CD4-positive, alpha-beta T cell treated with Interleukin-4 for 1 hour (primary cell): Measurements from ENCODE around the gene STAT3.
"Not testable (repeated sequence)": the region's sequence is repeated elsewhere in the genome, so short reads cannot be mapped to it uniquely, and the experiment has no call there.

Source experiments
- DNase-seq, 2 donors: peaks; one replicate each; pipeline ENCODE4 v3.0.0-alpha.2; 2020 to 2022

STAT3 gene

DNA sequence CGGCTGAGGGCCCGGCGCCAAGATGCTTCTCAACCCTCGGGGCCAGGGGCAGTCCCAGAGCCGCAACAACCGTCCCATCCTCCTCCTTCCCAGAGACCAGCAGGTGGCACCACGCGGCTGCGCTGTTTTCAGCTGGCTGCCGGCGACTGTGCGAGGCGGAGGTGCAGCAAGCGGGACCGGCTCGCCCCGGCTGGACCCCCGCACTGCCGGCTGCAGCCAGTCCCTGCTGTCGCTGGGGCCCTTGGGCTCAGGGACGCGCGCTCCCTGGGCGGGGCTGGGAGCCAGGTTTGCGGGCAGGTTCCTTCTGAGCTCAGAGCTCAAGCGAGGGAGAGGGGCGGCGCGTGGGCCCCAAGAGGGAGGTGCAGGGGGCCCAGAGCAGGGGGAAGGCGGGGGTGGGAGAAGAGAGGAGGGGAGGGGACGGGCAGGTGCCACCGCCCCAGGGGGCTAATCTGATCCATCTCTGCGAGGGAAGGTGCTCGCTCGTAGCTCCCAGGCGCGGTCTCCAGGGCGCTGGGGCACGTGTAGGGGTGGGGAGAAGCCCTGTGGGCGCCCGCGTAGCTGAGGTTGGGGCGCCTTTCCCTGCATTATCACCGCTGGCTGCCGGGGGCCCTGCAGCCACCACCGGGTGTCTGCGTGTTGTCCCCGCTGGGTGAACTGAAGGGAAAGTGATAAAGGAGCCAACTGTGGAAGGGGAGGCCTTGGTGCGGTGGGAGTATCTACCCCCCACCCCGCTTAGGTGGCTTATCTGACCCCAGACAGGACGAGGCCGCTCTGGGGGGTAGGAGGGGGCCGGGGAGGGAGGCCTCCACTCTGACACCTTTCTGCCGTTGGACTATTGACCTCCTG is 75.7 kb downstream of the STAT3 start:
- peak; percentile 77 to 78 for DNase-seq

DNA sequence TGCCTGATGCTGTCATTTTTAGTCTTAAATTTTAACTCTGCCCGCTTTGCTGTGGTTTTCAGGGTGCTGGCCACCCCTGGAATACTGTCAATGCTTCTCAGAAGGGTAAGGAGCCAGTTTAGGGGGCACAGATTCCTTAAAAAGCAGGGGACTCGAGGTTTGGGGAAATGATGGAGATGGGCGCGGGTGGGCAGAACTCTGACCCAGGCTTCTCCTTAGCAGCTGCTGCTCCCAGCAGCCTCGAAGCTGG is 76.3 kb downstream of the STAT3 start:
- no peak for DNase-seq

GRCh38 chr17:42311240-42312034 is 76.8 kb downstream of the STAT3 start:
- peak in 1 of 2 donors; percentile 46 for DNase-seq

DNA sequence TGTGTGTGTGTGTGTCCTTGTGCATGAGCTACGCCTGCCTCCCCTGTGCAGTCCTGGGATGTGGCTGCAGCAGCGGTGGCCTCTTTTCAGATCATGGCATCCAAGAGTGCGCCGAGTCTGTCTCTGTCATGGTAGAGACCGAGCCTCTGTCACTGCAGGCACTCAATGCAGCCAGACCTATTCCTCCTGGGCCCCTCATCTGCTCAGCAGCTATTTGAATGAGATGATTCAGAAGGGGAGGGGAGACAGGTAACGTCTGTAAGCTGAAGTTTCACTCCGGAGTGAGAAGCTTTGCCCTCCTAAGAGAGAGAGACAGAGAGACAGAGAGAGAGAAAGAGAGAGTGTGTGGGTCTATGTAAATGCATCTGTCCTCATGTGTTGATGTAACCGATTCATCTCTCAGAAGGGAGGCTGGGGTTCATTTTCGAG is 77.4 kb downstream of the STAT3 start:
- no peak for DNase-seq

- DNase-seq, result no peak
These were observed 78.1 kb downstream of the STAT3 start for GRCh38 chr17:42309986-42310786.

DNA sequence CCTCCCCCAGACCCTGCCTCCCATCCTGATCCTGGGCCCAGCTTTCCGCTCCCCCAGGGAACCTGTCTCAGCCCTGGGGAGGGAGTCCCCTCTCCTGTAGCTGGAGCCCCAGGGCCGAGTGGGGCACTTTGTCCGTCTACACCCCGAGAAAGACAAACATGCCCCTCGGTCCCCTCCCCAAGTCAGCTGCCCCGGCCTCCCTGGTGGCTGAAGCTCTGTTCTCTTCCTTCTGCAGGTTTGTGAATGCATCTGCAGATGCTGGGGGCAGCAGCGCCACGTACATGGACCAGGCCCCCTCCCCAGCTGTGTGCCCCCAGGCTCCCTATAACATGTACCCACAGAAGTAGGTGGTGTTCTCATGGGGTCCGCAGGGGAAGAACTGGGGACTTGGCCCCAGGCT is 79.1 kb downstream of the STAT3 start:
- no peak for DNase-seq

DNA sequence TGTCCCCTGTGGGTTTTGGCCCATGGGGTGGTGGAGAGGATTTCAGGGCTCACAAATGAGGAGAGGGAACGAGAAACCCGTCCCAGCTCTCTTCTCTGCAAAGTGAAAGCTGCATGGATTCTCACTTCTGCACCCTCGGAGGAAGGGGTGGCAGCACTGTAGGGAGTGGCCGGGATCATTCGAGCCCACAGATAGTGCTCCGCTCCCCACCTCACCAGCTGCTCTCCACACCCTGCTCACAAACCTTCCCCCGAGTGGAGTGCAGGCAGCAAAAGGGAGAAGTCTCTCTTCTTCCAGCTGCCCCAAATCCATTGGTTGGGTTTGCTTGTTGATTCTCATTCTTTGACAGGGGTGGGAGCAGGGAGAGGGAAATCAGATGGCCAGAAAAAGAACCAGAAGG is 79.8 kb downstream of the STAT3 start:
- DNase-seq, result no peak

- no peak for DNase-seq
These were observed 80.8 kb downstream of the STAT3 start for GRCh38 chr17:42307362-42307927.

DNA sequence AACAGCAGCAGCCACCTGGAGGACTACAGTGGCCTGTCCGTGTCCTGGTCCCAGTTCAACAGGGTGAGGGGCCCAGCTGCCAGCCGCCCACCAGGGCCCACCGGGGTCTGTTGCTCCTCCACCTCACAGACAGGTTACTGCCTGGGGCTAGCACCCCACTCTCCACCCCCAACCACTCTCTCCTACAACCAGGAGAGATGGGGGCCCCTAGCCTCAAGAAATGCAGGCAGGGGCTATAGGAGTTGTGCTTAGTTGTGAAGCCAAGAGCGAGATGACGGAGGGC is 81.9 kb downstream of the STAT3 start:
- no peak for DNase-seq

DNA sequence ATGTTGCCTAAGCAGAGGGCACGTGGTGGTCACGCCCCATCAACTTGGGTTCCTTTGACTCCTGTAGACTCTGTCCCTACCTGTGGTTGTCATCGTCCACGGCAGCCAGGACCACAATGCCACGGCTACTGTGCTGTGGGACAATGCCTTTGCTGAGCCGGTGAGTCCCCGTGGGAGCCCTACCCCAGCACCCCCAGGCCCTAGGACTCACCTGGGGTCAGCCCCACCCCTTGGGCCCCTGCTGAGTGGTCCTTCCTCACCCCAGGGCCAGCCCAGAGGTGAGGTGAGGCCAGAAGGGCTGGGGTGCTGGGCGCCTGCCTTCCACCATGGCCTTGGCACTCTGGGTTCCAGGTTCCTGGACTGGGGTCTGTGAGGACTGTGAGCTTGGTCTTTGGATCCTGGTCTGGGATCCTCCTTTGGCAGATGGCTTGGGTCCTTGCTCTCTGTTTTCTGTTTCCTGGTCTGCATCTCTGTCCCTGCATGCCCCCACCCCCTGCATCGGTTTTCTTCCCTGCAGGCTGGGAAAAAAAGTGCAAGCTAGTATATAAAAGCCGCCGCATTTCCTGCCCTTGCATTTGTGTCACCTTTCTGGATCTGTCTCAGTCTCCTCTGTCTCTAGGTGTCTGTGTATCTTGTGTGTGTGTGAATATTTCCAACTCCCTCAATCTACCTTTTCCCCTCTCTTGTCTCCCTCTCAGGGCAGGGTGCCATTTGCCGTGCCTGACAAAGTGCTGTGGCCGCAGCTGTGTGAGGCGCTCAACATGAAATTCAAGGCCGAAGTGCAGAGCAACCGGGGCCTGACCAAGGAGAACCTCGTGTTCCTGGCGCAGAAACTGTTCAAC is 82.5 kb downstream of the STAT3 start:
- DNase-seq, result no peak

DNA sequence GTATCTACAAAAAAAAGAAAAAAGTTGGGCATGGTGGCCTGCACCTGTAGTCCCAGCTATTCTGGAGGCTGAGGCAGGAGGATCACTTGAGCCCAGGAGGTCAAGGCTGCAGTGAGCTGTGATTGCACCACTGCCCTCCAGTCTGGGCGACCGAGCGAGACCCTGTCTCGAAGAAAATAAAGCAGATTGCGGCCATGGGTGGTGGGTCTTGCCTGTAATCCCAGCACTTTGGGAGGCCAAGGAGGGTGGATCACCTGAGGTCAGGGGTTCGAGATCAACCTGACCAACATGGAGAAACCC is 83.3 kb downstream of the STAT3 start:
- not testable (repeated sequence) for DNase-seq

DNA sequence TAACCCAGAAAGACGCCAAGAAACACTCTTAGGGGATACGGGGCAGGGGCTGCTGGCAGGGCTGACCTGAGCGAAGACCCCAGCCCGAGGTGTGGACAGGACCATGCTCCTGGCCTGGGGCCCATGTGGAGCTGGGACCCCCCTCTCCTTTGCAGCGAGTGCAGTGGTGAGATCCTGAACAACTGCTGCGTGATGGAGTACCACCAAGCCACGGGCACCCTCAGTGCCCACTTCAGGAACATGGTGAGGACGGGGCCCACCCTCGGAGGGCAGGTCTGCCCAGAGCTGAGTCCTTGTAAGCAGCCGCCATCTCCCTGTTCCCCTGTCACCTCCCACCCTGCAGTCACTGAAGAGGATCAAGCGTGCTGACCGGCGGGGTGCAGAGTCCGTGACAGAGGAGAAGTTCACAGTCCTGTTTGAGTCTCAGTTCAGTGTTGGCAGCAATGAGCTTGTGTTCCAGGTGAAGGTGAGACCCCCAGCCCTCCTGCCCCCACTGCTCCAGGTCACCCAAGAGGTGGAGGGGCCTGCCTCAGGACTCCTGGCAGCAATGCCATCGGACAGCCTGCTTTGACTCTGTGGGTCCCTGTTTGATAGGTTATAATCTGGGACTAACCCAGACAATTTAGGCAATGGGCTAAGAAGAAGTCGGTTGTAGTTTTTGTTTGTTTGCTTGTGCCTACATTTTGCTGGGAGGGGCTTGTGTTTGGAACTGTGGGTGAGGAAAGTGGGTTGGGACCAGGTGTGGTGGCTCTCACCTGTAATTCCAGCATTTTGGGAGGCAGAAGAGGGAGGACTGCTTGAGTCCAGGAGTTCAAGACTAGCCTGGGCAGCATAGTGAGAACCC is 83.8 kb downstream of the STAT3 start:
- DNase-seq, result no peak

DNA sequence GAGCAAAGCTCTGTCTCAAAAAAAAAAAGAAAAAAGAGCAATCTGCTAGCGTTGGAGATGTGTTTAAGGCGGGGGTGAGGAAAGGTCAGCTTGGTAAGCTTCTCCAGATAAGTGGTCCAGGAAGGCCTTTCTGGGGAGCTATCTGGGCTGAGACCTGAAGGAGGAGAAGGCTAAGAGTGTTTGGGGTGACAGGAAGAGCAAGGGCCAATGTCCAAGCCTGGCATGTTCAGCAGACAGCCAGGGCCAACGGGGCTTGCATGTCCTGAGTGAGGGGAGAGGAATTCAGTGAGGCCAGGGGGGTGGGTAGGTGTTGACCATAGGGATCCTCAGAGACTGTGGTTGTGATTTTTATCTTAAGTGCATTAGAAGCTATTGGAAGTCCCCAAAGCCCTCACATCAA is 84.5 kb downstream of the STAT3 start:
- DNase-seq, result no peak

GRCh38 chr17:42301022-42301421 is 87.2 kb downstream of the STAT3 start:
- DNase-seq, result no peak

GRCh38 chr17:42299913-42300312 is 88.3 kb downstream of the STAT3 start:
- DNase-seq, result not testable (repeated sequence)

- not testable (repeated sequence) for DNase-seq
These were observed 88.9 kb downstream of the STAT3 start for GRCh38 chr17:42299361-42299760.

GRCh38 chr17:42297775-42298174 is 90.5 kb downstream of the STAT3 start:
- DNase-seq, result not testable (repeated sequence)

GRCh38 chr17:42296012-42296411 is 92.2 kb downstream of the STAT3 start:
- no peak for DNase-seq

- no peak for DNase-seq
These were observed 93.5 kb downstream of the STAT3 start for GRCh38 chr17:42294469-42295398.

DNA sequence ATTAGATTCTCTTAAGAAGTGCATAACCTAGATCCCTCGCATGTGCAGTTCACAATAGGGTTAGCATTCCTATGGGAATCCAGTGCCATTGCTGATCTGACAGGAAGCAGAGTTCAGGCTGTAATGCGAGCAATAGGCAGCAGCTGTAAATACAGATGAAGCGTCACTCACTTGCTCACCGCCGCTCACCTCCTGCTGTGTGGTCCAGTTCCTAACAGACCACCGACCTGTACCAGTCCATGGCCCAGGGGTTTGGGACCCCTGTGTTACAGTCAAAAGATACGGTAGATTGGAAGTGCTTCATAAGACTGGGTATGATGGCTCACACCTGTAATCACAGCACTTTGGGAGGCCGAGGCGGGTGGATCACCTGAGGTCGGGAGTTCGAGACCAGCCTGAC is 97.1 kb downstream of the STAT3 start:
- no peak for DNase-seq

GRCh38 chr17:42290577-42290976 is 97.7 kb downstream of the STAT3 start:
- no peak for DNase-seq
